SU-DHL-6 (cell line): Measurements from ENCODE around the gene CRHR2.

Source experiments
- H2AFZ ChIP-seq: fragments of 200-600 bp; sonication (generic); 2 replicates; pipeline ENCODE4 v1.6.1; 2014; ENCODE audit warnings: low read depth, mild to moderate bottlenecking, moderate library complexity, mixed read lengths, antibody characterized with exemption, low read length; ENCODE audit not compliant: severe bottlenecking
- H3F3A ChIP-seq: fragments of 200-600 bp; shearing (Covaris generic); 2 replicates; pipeline ENCODE4 v1.6.0; 2016; ENCODE audit warnings: antibody characterized with exemption, mild to moderate bottlenecking; ENCODE audit not compliant: insufficient read depth
- H3K27ac ChIP-seq: fragments of 200-600 bp; sonication (generic); 2 replicates; pipeline ENCODE4 v1.5.1; 2016; ENCODE audit warnings: low read depth, mild to moderate bottlenecking, low read length, moderate library complexity, mixed read lengths
- H3K27me3 ChIP-seq: fragments of 200-600 bp; sonication (generic), shearing (Covaris generic); 2 replicates; pipeline ENCODE4 v1.6.0; 2014; ENCODE audit warnings: mild to moderate bottlenecking, low read length
- H3K36me3 ChIP-seq: fragments of 200-600 bp; sonication (generic); 2 replicates; pipeline ENCODE4 v1.6.1; 2014; ENCODE audit warnings: mild to moderate bottlenecking, low read length, mixed read lengths
- H3K4me2 ChIP-seq: fragments of 300-600, 200-600 bp; shearing (Covaris generic), sonication (generic); 2 replicates; pipeline ENCODE4 v1.6.0; 2014; ENCODE audit warnings: low read length, low read depth, mild to moderate bottlenecking; ENCODE audit not compliant: poor library complexity, severe bottlenecking
- H3K4me3 ChIP-seq: fragments of 200-600 bp; sonication (generic); 2 replicates; pipeline ENCODE4 v1.5.1; 2014; ENCODE audit warnings: antibody characterized with exemption, low read length, mild to moderate bottlenecking, mixed read lengths; ENCODE audit not compliant: insufficient read depth, poor library complexity, severe bottlenecking
- H3K79me2 ChIP-seq: fragments of 200-600 bp; sonication (generic); 2 replicates; pipeline ENCODE4 v1.6.1; 2014; ENCODE audit warnings: mild to moderate bottlenecking, low read length, moderate library complexity; ENCODE audit not compliant: insufficient read depth
- H3K9ac ChIP-seq: fragments of 200-600 bp; sonication (generic); 2 replicates; pipeline ENCODE4 v1.7.0; 2014; ENCODE audit warnings: mild to moderate bottlenecking, low read length
- H3K9me2 ChIP-seq: fragments of 200-600 bp; sonication (generic); replicated peaks from 2 replicates; pipeline ENCODE4 v1.6.1; 2014; ENCODE audit warnings: low read length; ENCODE audit not compliant: insufficient read depth
- H3K9me3 ChIP-seq: fragments of 200-600 bp; sonication (generic); 2 replicates; pipeline ENCODE4 v1.6.1; 2014; ENCODE audit warnings: low read length, mixed read lengths; ENCODE audit not compliant: insufficient read depth
- H4K20me1 ChIP-seq: fragments of 200-600 bp; sonication (generic); 2 replicates; pipeline ENCODE4 v1.6.1; 2014; ENCODE audit warnings: low read depth, mild to moderate bottlenecking, antibody characterized with exemption, low read length, moderate library complexity, mixed read lengths
- CTCF ChIP-seq: fragments of 200-600 bp; sonication (generic); IDR thresholded peaks from one replicate; pipeline ENCODE4 v1.5.1; 2017; ENCODE audit warnings: antibody characterized with exemption, mild to moderate bottlenecking, low read length, moderate library complexity; ENCODE audit not compliant: insufficient read depth, poor library complexity, severe bottlenecking
- EZH2phosphoT487 ChIP-seq: fragments of 200-600 bp; sonication (generic), shearing (Covaris generic); conservative IDR thresholded peaks from 2 replicates; pipeline ENCODE4 v1.6.1; 2018; ENCODE audit warnings: mild to moderate bottlenecking, antibody characterized with exemption, low read length, moderate library complexity, mixed read lengths

The CRHR2 gene

GRCh38 chr7:30652132-30652531 is 30.1 kb downstream of the CRHR2 start:
- Histone ChIP-seq H3K79me2 (no peaks in the 10 kb centered on the region), H4K20me1 (no peaks in the 10 kb centered on the region), H3K9ac (no peak overlapping the region), H3K36me3 (no peaks in the 10 kb centered on the region), H3F3A (no peaks in the 10 kb centered on the region), H3K27ac (no peak overlapping the region), H3K4me2 (no peak overlapping the region), H3K27me3 (no peaks in the 10 kb centered on the region), H3K9me3 (no peaks in the 10 kb centered on the region), H2AFZ (no peak overlapping the region), H3K4me3 (no peak overlapping the region), H3K9me2 (no peaks in the 10 kb centered on the region)
- no peak for TF ChIP-seq EZH2phosphoT487
- no peak for TF ChIP-seq CTCF

GRCh38 chr7:30650421-30650808 is 31.8 kb downstream of the CRHR2 start:
- Histone ChIP-seq H3F3A (no peaks in the 10 kb centered on the region), H4K20me1 (no peaks in the 10 kb centered on the region), H3K9me2 (no peaks in the 10 kb centered on the region), H3K36me3 (0 out of 2 replicates have a peak, but pooled peaks cover 3% of the 10 kb centered on the region), H3K9ac (no peak overlapping the region), H3K79me2 (no peaks in the 10 kb centered on the region), H3K4me2 (no peak overlapping the region), H3K9me3 (no peaks in the 10 kb centered on the region), H3K27ac (no peak overlapping the region), H2AFZ (no peak overlapping the region), H3K27me3 (no peaks in the 10 kb centered on the region), H3K4me3 (no peak overlapping the region)
- TF ChIP-seq EZH2phosphoT487 (no peak), CTCF (no peak)

- no peak overlapping the region for H3K4me2 ChIP-seq
- no peaks in the 10 kb centered on the region for H3K9me2 ChIP-seq
- no peaks in the 10 kb centered on the region for H3F3A ChIP-seq
- no peaks in the 10 kb centered on the region for H3K79me2 ChIP-seq
- no peak overlapping the region for H3K4me3 ChIP-seq
- TF ChIP-seq CTCF = no peak
- no peak for TF ChIP-seq EZH2phosphoT487
- no peaks in the 10 kb centered on the region for H3K27me3 ChIP-seq
- no peaks in the 10 kb centered on the region for H4K20me1 ChIP-seq
- no peak overlapping the region for H2AFZ ChIP-seq
- no peak overlapping the region for H3K27ac ChIP-seq
- no peak overlapping the region for H3K9ac ChIP-seq
- 0 out of 2 replicates have a peak, but pooled peaks cover 6% of the 10 kb centered on the region for H3K36me3 ChIP-seq
- H3K9me3 ChIP-seq = no peaks in the 10 kb centered on the region
Observed at GRCh38 chr7:30649717-30650420, 32.4 kb downstream of the CRHR2 start.
